HG02759 (cell line): ENCODE measurements around the gene PPM1A.

Experiments
- ATAC-seq: cut with Tn5 transposase; IDR thresholded peaks from one replicate; pipeline ENCODE4 v1.9.1; 2021; ENCODE audit warnings: mild to moderate bottlenecking, moderate library complexity; ENCODE audit not compliant: unreplicated experiment

The PPM1A gene

GRCh38 chr14:60257865-60258264 lies 8.8 kb downstream of the PPM1A start:
- ATAC-seq = no peak

- ATAC-seq = no peak
Measured at GRCh38 chr14:60265163-60265562, 16.1 kb downstream of the PPM1A start.

GRCh38 chr14:60266021-60266937 lies 17.3 kb downstream of the PPM1A start:
- ATAC-seq = no peak

- no peak for ATAC-seq
Measured at GRCh38 chr14:60272177-60272576, 23.2 kb downstream of the PPM1A start.

- no peak for ATAC-seq
Measured at GRCh38 chr14:60273956-60274355, 24.9 kb downstream of the PPM1A start.

GRCh38 chr14:60274448-60274847 lies 25.4 kb downstream of the PPM1A start:
- no peak for ATAC-seq

- no peak for ATAC-seq
Measured at GRCh38 chr14:60275932-60276331, 26.9 kb downstream of the PPM1A start.

- no peak for ATAC-seq
Measured at GRCh38 chr14:60276347-60276746, 27.3 kb downstream of the PPM1A start.

- ATAC-seq = no peak
Measured at GRCh38 chr14:60277605-60278190, 28.7 kb downstream of the PPM1A start.

- ATAC-seq = no peak
Measured at GRCh38 chr14:60278350-60278749, 29.3 kb downstream of the PPM1A start.

- ATAC-seq = no peak
Measured at GRCh38 chr14:60287452-60287851, 38.4 kb downstream of the PPM1A start.

GRCh38 chr14:60288279-60288678 lies 39.3 kb downstream of the PPM1A start:
- ATAC-seq = no peak

- no peak for ATAC-seq
Measured at GRCh38 chr14:60294411-60295069, 45.5 kb downstream of the PPM1A start.

- no peak for ATAC-seq
Measured at GRCh38 chr14:60300019-60300418, 51.0 kb downstream of the PPM1A start.

- no peak for ATAC-seq
Measured at GRCh38 chr14:60301685-60302084, 52.7 kb downstream of the PPM1A start.

GRCh38 chr14:60302663-60303062 lies 53.6 kb downstream of the PPM1A start:
- ATAC-seq = no peak

GRCh38 chr14:60303745-60304144 lies 54.7 kb downstream of the PPM1A start:
- ATAC-seq = no peak

GRCh38 chr14:60304509-60304908 lies 55.5 kb downstream of the PPM1A start:
- ATAC-seq = no peak

- ATAC-seq = no peak
Measured at GRCh38 chr14:60309867-60310552, 61.0 kb downstream of the PPM1A start.

- ATAC-seq = no peak
Measured at GRCh38 chr14:60311417-60311816, 62.4 kb downstream of the PPM1A start.

- no peak for ATAC-seq
Measured at GRCh38 chr14:60313093-60313492, 64.1 kb downstream of the PPM1A start.
